Tibial artery (tissue), 4 donors: ENCODE measurements around the gene YKT6.

Source experiments
- DNase-seq, 2 donors: peaks; one replicate each; pipeline ENCODE4 v3.0.0-alpha.2; 2019
- H3K27ac ChIP-seq, 2 donors: fragments of 200-600 bp; sonication (generic) in 1 of 2; 1 replicate in 1 of 2; 2 replicates in 1 of 2; pipeline ENCODE4 v1.5.1; 2018 to 2019; ENCODE audit warnings: mild to moderate bottlenecking in 1 of 2
- H3K27me3 ChIP-seq, 2 donors: fragments of 200-600 bp; sonication (generic) in 1 of 2; one replicate each; pipeline versions ENCODE4 v1.5.1 to v1.6.0; 2016 to 2019
- H3K36me3 ChIP-seq, 3 donors: fragments of 200-600 bp; sonication (generic) in 2 of 3; one replicate each; pipeline ENCODE4 v1.5.1; 2016 to 2019; ENCODE audit warnings: mild to moderate bottlenecking in 2 of 3
- H3K4me1 ChIP-seq, 4 donors: fragments of 200-600 bp; sonication (generic) in 2 of 4; 1 replicate in 3 of 4; 2 replicates in 1 of 4; pipeline ENCODE4 v1.5.1; 2016 to 2019
- H3K4me3 ChIP-seq, 2 donors: fragments of 200-600 bp; sonication (generic) in 1 of 2; 1 replicate in 1 of 2; 2 replicates in 1 of 2; pipeline ENCODE4 v1.5.1; 2018 to 2019; ENCODE audit warnings: mild to moderate bottlenecking in 2 of 2
- H3K9me3 ChIP-seq, 3 donors: fragments of 200-600 bp; sonication (generic) in 1 of 3; one replicate each; pipeline ENCODE4 v1.5.1; 2016 to 2019
- CTCF ChIP-seq, 2 experiments: fragments of 200-600 bp in 1 of 2; fragments of 450-650 bp in 1 of 2; IDR thresholded peaks; one replicate each; pipeline ENCODE4 v1.5.1; 2017 to 2019; ENCODE audit warnings: antibody characterized with exemption in 2 of 2, mild to moderate bottlenecking in 1 of 2, moderate library complexity in 1 of 2
- intact Hi-C: fragments of 100-400 bp; cut with DNase I; formaldehyde crosslinking; loops from one replicate; pipeline ENCODE4 v1.15.0; 2023; ENCODE audit warnings: low total_unique reads

The YKT6 gene

DNA sequence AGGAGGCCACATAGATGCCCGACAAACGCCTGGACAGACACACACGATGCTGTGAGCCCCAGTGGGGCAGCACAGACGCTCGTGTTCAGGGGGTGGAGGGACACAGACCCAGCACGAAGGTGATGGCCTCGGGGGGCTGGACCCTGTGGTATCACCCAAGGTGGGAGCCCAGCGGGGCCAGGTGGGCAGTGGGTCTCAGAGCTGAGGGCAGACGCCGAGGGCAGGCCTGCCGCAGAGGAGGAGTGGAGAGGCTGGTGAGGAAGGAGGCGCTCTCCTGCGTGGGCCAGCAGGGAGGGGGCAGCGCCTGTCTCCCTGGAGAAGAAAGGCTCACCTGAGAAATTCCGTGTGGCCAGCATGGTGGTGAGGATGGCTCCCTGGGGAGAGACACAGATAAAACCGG, 39.6 kb downstream of the YKT6 start:
- intact Hi-C loops: loop anchor here (5.0 to 10.0 kb wide), 2 partner anchors 237 to 324 kb away; no protein-coding TSS in a partner anchor
- H3K27ac ChIP-seq: no peak overlapping the region
- TF ChIP-seq CTCF (IDR thresholded peaks at IDR 0.05): no peak

GRCh38 chr7:44240983-44241510, 40.3 kb downstream of the YKT6 start:
- H3K9me3 ChIP-seq: no peaks in the 10 kb centered on the region
- H3K4me3 ChIP-seq: peak overlapping the region in 1 of 2 donors; percentile 33
- TF ChIP-seq CTCF (IDR thresholded peaks at IDR 0.05): peak; percentile 75 to 79
- intact Hi-C loops: loop anchor here (5.0 to 10.0 kb wide), 2 partner anchors 236 to 324 kb away; no protein-coding TSS in a partner anchor
- DNase-seq: peak; percentile 65 to 83
- no peaks in the 10 kb centered on the region for H3K36me3 ChIP-seq
- peaks cover 0 to 7% (median 3%) of the 10 kb centered on the region in 4 donors for H3K4me1 ChIP-seq
- no peak overlapping the region for H3K27ac ChIP-seq
- peaks cover 0 to 20% of the 10 kb centered on the region in 2 donors for H3K27me3 ChIP-seq

More for the DNA sequence above, 39.6 kb downstream of the YKT6 start:
- no peaks in the 10 kb centered on the region for H3K9me3 ChIP-seq
- H3K27me3 ChIP-seq: peaks cover 0 to 20% of the 10 kb centered on the region in 2 donors
- no peak overlapping the region for H3K4me3 ChIP-seq
- no peak for DNase-seq
- H3K36me3 ChIP-seq: no peaks in the 10 kb centered on the region
- H3K4me1 ChIP-seq: peaks cover 0 to 7% (median 3%) of the 10 kb centered on the region in 4 donors

DNA sequence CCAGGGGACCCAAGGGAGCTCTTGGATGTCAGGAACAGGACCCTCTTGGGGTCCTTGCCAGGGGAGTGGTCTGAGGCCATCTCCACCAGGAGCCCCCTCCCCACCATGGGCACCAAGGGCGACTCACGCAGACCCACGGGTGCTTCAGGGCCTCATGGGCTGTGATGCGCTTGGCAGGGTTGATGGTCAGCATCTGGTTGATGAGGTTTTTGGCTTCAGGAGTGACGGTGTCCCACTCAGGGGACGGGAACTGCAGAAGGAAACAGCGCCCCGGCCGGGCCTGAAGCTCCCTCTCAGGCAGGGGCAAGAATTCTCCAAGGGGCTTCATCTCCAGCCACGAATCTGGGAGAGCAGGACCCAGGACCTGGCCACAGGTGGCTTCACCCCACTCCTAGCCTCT, 41.3 kb downstream of the YKT6 start:
- Histone ChIP-seq H3K36me3 (no peaks in the 10 kb centered on the region), H3K9me3 (no peaks in the 10 kb centered on the region), H3K4me1 (peaks cover 0 to 7% (median 3%) of the 10 kb centered on the region in 4 donors), H3K4me3 (no peak overlapping the region), H3K27ac (no peak overlapping the region), H3K27me3 (peaks cover 0 to 20% of the 10 kb centered on the region in 2 donors)
- intact Hi-C loops: loop anchor here (5.0 to 10.0 kb wide), 2 partner anchors 235 to 323 kb away; no protein-coding TSS in a partner anchor
- no peak for TF ChIP-seq CTCF (IDR thresholded peaks at IDR 0.05)
- no peak for DNase-seq

DNA sequence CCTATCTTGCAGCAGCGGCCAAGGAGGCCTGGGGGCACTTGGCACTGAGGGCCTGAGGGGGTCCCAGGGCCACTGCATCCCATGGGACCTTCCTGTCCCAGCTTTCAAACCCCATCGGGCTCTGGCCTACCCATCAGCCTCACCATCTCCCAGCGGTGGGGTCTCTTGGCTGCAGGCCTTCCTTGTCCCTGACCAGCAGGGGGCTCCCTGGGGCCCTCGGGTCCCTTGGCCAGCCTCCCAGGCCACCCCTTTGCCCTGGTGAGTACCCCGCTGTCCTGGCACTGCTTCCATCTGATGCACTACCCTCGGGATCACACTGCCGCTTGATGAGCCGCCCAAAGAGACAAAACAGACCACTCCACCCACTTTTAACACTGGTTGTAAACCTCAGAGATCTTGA, 43.5 kb downstream of the YKT6 start:
- no peak for TF ChIP-seq CTCF (IDR thresholded peaks at IDR 0.05)

GRCh38 chr7:44246396-44247113, 45.8 kb downstream of the YKT6 start:
- peaks cover 0 to 4% of the 10 kb centered on the region in 2 donors for H3K27me3 ChIP-seq
- no peak for DNase-seq
- H3K4me3 ChIP-seq: no peak overlapping the region
- intact Hi-C loops: loop anchor here (10.0 kb wide), 1 partner anchor 318 kb away; no protein-coding TSS in a partner anchor
- no peak overlapping the region for H3K27ac ChIP-seq
- no peak for TF ChIP-seq CTCF (IDR thresholded peaks at IDR 0.05)
- H3K36me3 ChIP-seq: no peaks in the 10 kb centered on the region
- peaks cover 0 to under 1% (median 0%) of the 10 kb centered on the region in 4 donors for H3K4me1 ChIP-seq
- no peaks in the 10 kb centered on the region for H3K9me3 ChIP-seq

More for the DNA sequence above, 43.5 kb downstream of the YKT6 start:
- Histone ChIP-seq H3K9me3 (no peaks in the 10 kb centered on the region), H3K4me1 (peaks cover 0 to 7% (median 3%) of the 10 kb centered on the region in 4 donors), H3K4me3 (no peak overlapping the region), H3K36me3 (no peaks in the 10 kb centered on the region), H3K27me3 (peaks cover 0 to 17% of the 10 kb centered on the region in 2 donors), H3K27ac (no peak overlapping the region)
- intact Hi-C loops: loop anchor here (5.0 to 10.0 kb wide), 2 partner anchors 233 to 321 kb away; no protein-coding TSS in a partner anchor
- no peak for DNase-seq
